ENCODE measurements around the gene ZNF609. TPM values are rescaled to one million over a fixed set of nuclear protein-coding genes. Genes with fewer than 3 reads are reported as not detected.
"Not testable (repeated sequence)": the region's sequence is repeated elsewhere in the genome, so short reads cannot be mapped to it uniquely, and the experiment has no call there.

The ZNF609 gene
- total and polyA plus RNA-seq, 9 donors, result 12.1 to 20.8 (median 16.9) TPM

DNA sequence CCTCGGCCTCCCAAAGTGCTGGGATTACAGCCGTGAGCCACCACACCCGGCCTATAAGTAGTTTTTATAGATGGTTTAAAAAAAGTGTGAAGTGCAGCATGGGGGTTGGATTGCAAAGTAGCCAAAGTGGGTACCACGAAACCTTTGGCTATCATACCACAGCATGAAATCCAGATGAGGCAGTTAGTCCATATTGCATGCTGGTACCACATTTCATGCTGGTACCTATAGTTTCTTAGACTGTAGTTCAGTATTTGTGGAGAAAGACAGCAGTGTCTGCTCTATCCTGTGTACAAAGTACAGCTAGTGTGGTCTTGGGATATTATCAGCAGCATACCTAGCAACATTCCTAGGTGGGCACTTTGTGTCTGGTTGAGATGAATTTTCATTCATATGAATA is 11.8 kb downstream of the ZNF609 start:
- Histone ChIP-seq H3K27me3 (ENCODE audit: control insufficient read depth, insufficient read depth, low read length) (no peaks in the 10 kb centered on the region), H3K27ac (ENCODE audit: low read length) (no peak overlapping the region), H3K4me1 (ENCODE audit: control insufficient read depth, insufficient read depth, low read length) (no peaks in the 10 kb centered on the region), H3K36me3 (ENCODE audit: control insufficient read depth, insufficient read depth, low read length) (peaks cover 10% of the 10 kb centered on the region), H3K9me3 (replicated peaks; ENCODE audit: control insufficient read depth, low read depth, low read length) (no peaks in the 10 kb centered on the region), H3K4me3 (ENCODE audit: low read length) (no peak overlapping the region)
- 100% methylated on average over 1 of the region's 4 CpGs for WGBS (ENCODE audit: insufficient coverage)
- no peak for DNase-seq

DNA sequence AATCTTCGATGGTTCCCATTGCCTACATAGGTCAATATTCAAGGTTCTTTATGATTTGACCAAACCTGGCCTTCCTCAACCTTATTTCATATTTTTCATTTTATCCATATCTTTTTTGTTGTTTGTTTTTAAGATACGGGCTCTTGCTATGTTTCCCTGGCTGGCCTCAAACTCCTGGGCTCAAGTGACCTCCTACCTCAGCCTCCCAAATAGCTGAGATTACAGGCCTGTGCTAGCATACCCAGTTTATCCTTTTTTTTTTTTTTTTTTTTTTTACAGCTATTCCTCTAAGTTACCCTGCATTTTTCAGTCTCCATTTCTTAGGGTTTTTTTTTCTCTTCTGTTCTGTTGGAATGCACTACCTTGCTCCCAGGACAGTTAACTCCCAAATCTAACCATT is 14.5 kb downstream of the ZNF609 start:
- DNase-seq, result no peak
- no CpG with 5 or more reads among the region's 2 CpGs for WGBS (ENCODE audit: insufficient coverage)
- H3K4me3 ChIP-seq (ENCODE audit: low read length), result no peak overlapping the region
- H3K27ac ChIP-seq (ENCODE audit: low read length), result no peak overlapping the region
- no peaks in the 10 kb centered on the region for H3K27me3 ChIP-seq (ENCODE audit: control insufficient read depth, insufficient read depth, low read length)
- H3K4me1 ChIP-seq (ENCODE audit: control insufficient read depth, insufficient read depth, low read length), result no peaks in the 10 kb centered on the region
- H3K9me3 ChIP-seq (replicated peaks; ENCODE audit: control insufficient read depth, low read depth, low read length), result no peaks in the 10 kb centered on the region
- no peaks in the 10 kb centered on the region for H3K36me3 ChIP-seq (ENCODE audit: control insufficient read depth, insufficient read depth, low read length)

DNA sequence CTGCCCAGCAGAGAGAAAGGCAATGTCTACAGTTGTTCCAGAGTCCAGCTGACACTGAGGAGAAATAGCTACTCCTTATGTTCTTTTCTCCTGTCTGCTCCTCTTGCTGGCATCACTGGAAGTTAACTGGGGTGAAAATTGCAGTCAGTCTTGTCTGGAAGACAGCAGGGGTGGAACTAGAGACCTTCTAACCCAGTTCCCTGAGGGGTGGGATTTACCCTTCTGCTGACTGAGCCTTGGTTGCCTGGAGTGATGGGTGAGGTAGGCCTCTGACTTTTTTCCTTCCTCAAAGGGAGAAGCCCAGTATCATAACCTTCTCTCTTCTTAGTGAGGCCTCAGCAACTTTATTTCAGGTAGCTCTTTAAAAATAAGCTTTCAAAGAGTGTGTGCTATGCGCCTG is 16.2 kb downstream of the ZNF609 start:
- no peak overlapping the region for H3K27ac ChIP-seq (ENCODE audit: low read length)
- no peaks in the 10 kb centered on the region for H3K36me3 ChIP-seq (ENCODE audit: control insufficient read depth, insufficient read depth, low read length)
- H3K9me3 ChIP-seq (replicated peaks; ENCODE audit: control insufficient read depth, low read depth, low read length), result no peaks in the 10 kb centered on the region
- WGBS (ENCODE audit: insufficient coverage), result no CpG with 5 or more reads among the region's 1 CpG
- H3K4me3 ChIP-seq (ENCODE audit: low read length), result no peak overlapping the region
- no peaks in the 10 kb centered on the region for H3K27me3 ChIP-seq (ENCODE audit: control insufficient read depth, insufficient read depth, low read length)
- H3K4me1 ChIP-seq (ENCODE audit: control insufficient read depth, insufficient read depth, low read length), result no peaks in the 10 kb centered on the region
- DNase-seq, result no peak

DNA sequence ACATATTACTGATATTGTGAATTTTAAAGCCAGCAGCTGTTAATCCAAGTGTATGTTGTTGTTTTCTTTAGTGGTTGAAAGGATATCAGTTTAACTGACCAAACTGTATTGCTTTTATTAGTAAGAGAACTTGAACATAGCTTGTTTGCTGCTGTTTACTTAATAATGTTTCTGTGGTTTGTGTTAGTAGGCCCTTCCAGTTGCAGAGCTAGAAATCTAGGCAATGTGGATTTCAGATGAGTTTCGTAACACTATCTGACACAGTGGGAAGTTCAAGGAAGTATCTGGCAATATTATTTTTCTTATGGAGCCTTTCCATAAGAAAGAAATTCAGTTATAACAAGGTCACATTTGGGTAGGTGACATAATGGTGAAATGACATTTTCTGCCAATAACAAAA is 18.5 kb downstream of the ZNF609 start:
- H3K27me3 ChIP-seq (ENCODE audit: control insufficient read depth, insufficient read depth, low read length), result no peaks in the 10 kb centered on the region
- H3K4me3 ChIP-seq (ENCODE audit: low read length), result no peak overlapping the region
- H3K4me1 ChIP-seq (ENCODE audit: control insufficient read depth, insufficient read depth, low read length), result no peaks in the 10 kb centered on the region
- H3K36me3 ChIP-seq (ENCODE audit: control insufficient read depth, insufficient read depth, low read length), result no peaks in the 10 kb centered on the region
- no peaks in the 10 kb centered on the region for H3K9me3 ChIP-seq (replicated peaks; ENCODE audit: control insufficient read depth, low read depth, low read length)
- no peak overlapping the region for H3K27ac ChIP-seq (ENCODE audit: low read length)
- no CpG with 5 or more reads among the region's 1 CpG for WGBS (ENCODE audit: insufficient coverage)
- no peak for DNase-seq

DNA sequence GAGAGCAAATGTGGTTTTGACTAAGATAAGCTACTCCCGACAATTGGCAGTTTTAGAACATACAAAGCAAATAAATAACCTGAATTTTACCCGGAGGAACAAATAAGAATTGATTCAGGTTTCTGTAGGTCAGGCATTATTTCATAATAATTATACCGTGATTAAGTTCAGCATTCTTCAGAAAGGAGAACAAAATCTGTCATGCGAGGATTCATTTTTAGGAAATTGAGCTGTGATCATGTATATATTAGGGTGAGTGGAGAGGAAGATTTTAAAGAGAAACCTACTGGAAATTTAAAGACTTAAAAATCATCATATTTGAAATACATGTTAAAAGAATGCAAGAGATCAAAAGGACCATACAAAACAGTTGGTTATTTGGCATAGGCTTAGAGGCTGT is 20.5 kb downstream of the ZNF609 start:
- H3K27ac ChIP-seq (ENCODE audit: low read length), result no peak overlapping the region
- H3K4me3 ChIP-seq (ENCODE audit: low read length), result no peak overlapping the region
- no CpG with 5 or more reads among the region's 4 CpGs for WGBS (ENCODE audit: insufficient coverage)
- H3K27me3 ChIP-seq (ENCODE audit: control insufficient read depth, insufficient read depth, low read length), result no peaks in the 10 kb centered on the region
- no peaks in the 10 kb centered on the region for H3K36me3 ChIP-seq (ENCODE audit: control insufficient read depth, insufficient read depth, low read length)
- no peaks in the 10 kb centered on the region for H3K4me1 ChIP-seq (ENCODE audit: control insufficient read depth, insufficient read depth, low read length)
- no peak for DNase-seq
- no peaks in the 10 kb centered on the region for H3K9me3 ChIP-seq (replicated peaks; ENCODE audit: control insufficient read depth, low read depth, low read length)

DNA sequence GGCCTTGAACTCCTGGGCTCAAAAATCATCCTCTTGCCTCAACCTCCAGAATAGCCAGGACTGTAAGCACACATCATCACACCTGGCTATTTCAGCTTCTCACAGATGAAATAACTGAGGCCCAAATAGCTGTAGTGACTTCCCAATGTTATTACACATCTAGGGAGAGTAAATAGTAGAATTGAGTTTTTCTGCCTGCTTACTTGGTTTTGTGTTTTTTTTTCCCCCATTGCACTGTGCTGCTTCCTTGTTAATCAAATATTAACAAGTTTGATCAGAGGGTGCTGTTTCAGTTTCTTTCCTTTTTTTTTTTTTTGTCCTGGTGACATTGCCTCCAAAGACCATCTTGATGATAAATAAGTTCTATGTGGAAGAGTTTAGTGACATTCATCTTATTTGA is 23.4 kb downstream of the ZNF609 start:
- DNase-seq, result no peak
- Histone ChIP-seq H3K27me3 (ENCODE audit: control insufficient read depth, insufficient read depth, low read length) (no peaks in the 10 kb centered on the region), H3K4me3 (ENCODE audit: low read length) (no peak overlapping the region), H3K9me3 (replicated peaks; ENCODE audit: control insufficient read depth, low read depth, low read length) (no peaks in the 10 kb centered on the region), H3K27ac (ENCODE audit: low read length) (no peak overlapping the region), H3K4me1 (ENCODE audit: control insufficient read depth, insufficient read depth, low read length) (no peaks in the 10 kb centered on the region), H3K36me3 (ENCODE audit: control insufficient read depth, insufficient read depth, low read length) (no peaks in the 10 kb centered on the region)

DNA sequence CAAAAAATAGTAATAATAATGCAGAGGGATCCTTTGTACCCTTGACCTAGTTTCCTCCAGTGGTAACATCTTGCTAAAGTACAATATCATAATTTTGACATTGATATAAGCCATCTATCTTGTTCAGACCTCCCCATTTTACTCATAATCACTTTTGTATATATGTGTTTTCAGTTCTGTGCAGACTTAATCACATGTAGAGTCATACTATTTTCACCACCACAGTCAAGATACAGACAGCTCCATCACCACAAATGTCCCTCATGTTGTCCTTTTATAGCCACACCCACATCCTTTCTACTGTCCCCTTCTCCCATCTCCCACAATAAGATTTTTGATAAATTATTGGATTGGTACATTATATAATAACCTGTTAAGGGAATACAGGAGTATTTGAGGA is 25.4 kb downstream of the ZNF609 start:
- Histone ChIP-seq H3K27ac (ENCODE audit: low read length) (no peak overlapping the region), H3K36me3 (ENCODE audit: control insufficient read depth, insufficient read depth, low read length) (peaks cover 3% of the 10 kb centered on the region), H3K4me1 (ENCODE audit: control insufficient read depth, insufficient read depth, low read length) (no peaks in the 10 kb centered on the region), H3K27me3 (ENCODE audit: control insufficient read depth, insufficient read depth, low read length) (no peaks in the 10 kb centered on the region), H3K9me3 (replicated peaks; ENCODE audit: control insufficient read depth, low read depth, low read length) (no peaks in the 10 kb centered on the region), H3K4me3 (ENCODE audit: low read length) (no peak overlapping the region)
- no peak for DNase-seq

DNA sequence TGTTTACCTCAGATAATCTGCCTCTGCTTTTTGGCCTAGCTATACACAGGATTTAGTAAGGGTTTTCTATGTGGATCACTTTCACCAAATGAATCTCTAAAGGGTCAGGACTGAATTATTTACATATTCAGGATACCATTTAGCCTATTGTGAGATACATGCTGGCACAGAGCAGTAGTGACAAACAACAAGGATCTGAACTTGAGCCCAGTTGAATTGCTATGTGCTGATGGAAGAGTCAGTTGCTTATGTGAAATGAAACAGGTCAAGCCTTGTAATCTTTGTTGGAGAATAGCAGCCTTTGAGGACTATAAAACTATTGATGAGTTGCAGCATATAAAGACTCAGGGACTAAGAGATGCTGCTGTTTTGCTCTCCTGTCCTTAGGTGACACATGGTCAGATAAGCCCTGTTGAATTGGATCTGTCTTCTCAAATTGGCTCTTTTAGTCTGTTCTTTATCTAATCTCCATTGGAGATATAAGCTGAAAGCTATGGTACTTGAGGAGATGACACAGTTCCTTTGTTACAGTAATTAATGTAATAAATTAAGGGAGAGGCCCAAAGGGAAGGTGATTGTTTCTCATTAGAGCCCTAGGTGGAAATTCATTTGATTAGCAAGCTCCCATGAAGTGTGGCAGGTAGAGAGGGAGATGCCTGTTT is 30.4 kb downstream of the ZNF609 start:
- Histone ChIP-seq H3K36me3 (ENCODE audit: control insufficient read depth, insufficient read depth, low read length) (peaks cover 3% of the 10 kb centered on the region), H3K4me3 (ENCODE audit: low read length) (no peak overlapping the region), H3K27me3 (ENCODE audit: control insufficient read depth, insufficient read depth, low read length) (no peaks in the 10 kb centered on the region), H3K4me1 (ENCODE audit: control insufficient read depth, insufficient read depth, low read length) (no peaks in the 10 kb centered on the region), H3K27ac (ENCODE audit: low read length) (no peak overlapping the region), H3K9me3 (replicated peaks; ENCODE audit: control insufficient read depth, low read depth, low read length) (no peaks in the 10 kb centered on the region)
- DNase-seq, result no peak

DNA sequence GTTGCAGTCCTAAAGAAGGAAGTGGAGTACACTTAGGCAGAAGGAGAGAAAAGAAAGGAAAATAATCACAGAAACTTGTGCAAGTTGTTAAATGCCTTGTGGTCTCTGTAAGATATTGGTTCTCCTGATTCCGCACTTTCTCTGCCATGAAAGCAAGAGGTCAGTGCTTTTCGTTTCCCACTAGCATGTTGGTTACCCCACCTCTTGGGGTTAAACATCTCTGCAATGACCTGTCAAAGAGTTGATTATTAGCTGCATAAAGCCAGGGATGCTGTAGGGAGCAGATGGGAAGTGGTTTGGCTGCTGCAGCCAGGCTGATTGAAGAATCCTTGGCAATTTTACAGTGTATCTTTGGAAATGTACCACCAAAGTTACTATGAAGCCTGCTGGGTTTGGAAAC is 33.3 kb downstream of the ZNF609 start:
- H3K9me3 ChIP-seq (replicated peaks; ENCODE audit: control insufficient read depth, low read depth, low read length), result no peaks in the 10 kb centered on the region
- H3K27ac ChIP-seq (ENCODE audit: low read length), result no peak overlapping the region
- H3K4me3 ChIP-seq (ENCODE audit: low read length), result no peak overlapping the region
- WGBS (ENCODE audit: insufficient coverage), result 70% methylated on average over 2 of the region's 2 CpGs
- H3K36me3 ChIP-seq (ENCODE audit: control insufficient read depth, insufficient read depth, low read length), result peaks cover 3% of the 10 kb centered on the region
- no peaks in the 10 kb centered on the region for H3K4me1 ChIP-seq (ENCODE audit: control insufficient read depth, insufficient read depth, low read length)
- H3K27me3 ChIP-seq (ENCODE audit: control insufficient read depth, insufficient read depth, low read length), result no peaks in the 10 kb centered on the region
- no peak for DNase-seq

DNA sequence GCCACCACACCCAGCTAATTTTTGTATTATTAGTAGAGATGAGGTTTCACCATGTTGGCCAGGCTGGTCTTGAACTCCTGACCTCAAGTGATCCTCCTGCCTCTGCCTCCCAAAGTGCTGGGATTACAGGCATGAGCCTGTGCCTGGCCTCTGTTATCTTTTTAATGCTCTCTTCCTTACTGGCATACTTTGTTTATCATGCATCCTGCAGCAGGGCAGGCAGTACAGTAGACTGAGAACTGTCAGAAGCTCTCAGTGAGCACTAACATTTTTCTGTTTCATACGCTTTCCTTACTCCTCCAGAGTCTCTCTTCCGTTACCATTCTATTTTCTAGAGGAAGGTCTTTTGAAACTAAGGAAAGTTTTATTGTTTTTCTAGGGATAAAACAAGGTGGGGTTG is 35.6 kb downstream of the ZNF609 start:
- H3K27ac ChIP-seq (ENCODE audit: low read length); H3K9me3 ChIP-seq (replicated peaks; ENCODE audit: control insufficient read depth, low read depth, low read length); DNase-seq; H3K27me3 ChIP-seq (ENCODE audit: control insufficient read depth, insufficient read depth, low read length); H3K4me1 ChIP-seq (ENCODE audit: control insufficient read depth, insufficient read depth, low read length); H3K4me3 ChIP-seq (ENCODE audit: low read length): not testable (repeated sequence)
- peaks cover 18% of the 10 kb centered on the region for H3K36me3 ChIP-seq (ENCODE audit: control insufficient read depth, insufficient read depth, low read length)
- no CpG with 5 or more reads among the region's 2 CpGs for WGBS (ENCODE audit: insufficient coverage)

DNA sequence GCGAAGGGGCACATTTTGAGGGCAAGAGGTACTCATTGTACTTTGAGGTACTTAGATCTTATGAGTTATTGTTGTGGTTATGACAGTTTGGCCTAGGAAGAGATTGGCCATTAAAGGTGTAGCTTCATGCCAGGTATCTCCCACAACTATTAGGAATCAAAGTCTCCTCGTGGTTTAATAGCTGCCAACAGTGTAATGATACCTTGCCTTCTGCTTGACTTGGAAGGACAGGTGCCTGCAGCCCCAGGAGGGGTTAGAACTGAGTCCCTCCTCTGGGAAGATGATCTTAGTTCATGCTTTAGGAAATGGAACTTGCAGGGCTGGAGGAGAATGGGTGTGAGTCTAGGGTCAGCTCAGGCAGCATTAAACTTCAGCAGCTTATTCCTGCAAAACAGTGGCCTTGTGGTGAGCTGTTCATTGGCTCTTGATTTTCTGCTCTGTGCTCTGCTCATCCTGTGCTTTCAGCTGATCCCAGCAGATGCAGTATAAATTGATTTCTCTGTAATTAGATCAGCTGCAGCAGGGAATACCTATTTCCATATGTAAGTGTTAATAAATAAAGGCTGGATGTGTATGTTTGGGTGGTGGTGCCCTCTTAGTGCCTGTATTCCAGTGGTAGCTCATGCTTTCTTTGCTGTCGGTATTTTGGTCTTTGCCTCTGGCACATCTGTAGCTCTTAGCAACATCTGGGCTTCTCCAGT is 40.5 kb downstream of the ZNF609 start:
- Histone ChIP-seq H3K9me3 (replicated peaks; ENCODE audit: control insufficient read depth, low read depth, low read length) (no peaks in the 10 kb centered on the region), H3K4me1 (ENCODE audit: control insufficient read depth, insufficient read depth, low read length) (peaks cover 18% of the 10 kb centered on the region), H3K27me3 (ENCODE audit: control insufficient read depth, insufficient read depth, low read length) (no peaks in the 10 kb centered on the region), H3K4me3 (ENCODE audit: low read length) (no peak overlapping the region), H3K27ac (ENCODE audit: low read length) (peak overlapping the region; percentile 13), H3K36me3 (ENCODE audit: control insufficient read depth, insufficient read depth, low read length) (peaks cover 32% of the 10 kb centered on the region)
- DNase-seq, result no peak
- 90% methylated on average over 2 of the region's 3 CpGs for WGBS (ENCODE audit: insufficient coverage)
